ENCODE data around the gene LRRC42. TPM values are rescaled to one million over a fixed set of nuclear protein-coding genes. Genes with fewer than 3 reads are reported as not detected.

Gene LRRC42
- total and polyA plus RNA-seq, 9 of the 15 experiments (the other 6 are each of a cell fraction or from before 2014, with no cell fraction given): 17.3 to 51.9 (median 35.5) TPM

- Histone ChIP-seq H3K9ac (ENCODE audit: insufficient read depth in 1 of 2, low read depth in 2 of 2, low read length in 2 of 2) (peak overlapping the region; percentile 57 to 92), H3K27ac (ENCODE audit: extremely low read depth, low read depth, low read length) (peak overlapping the region; percentile 71; the same call in 1 of the 3 replicates)
- CTCF ChIA-PET (ENCODE audit: low intra/inter-chr PET ratio): interaction anchor here (1.1 to 3.4 kb wide), 2 partner anchors 33 to 68 kb away, joined by 3 to 18 read pairs; no protein-coding TSS in a partner anchor
These were observed 1.2 kb downstream of the LRRC42 start for GRCh38 chr1:53947172-53947907.

More at GRCh38 chr1:53947172-53947907, 1.2 kb downstream of the LRRC42 start:
- ATAC-seq (no peak), FAIRE-seq (no peak), DNase-seq (ENCODE audit: extremely low read depth in 1 of 4, low spot score in 3 of 4) (peak in 1 of 4 experiments; percentile 16)
- POLR2A ChIA-PET: interaction anchor here (0.9 to 1.5 kb wide), 4 partner anchors 12 to 87 kb away, joined by 3 to 4 read pairs (median 3); no protein-coding TSS in a partner anchor
- peaks cover 14% of the 10 kb centered on the region for H4K20me1 ChIP-seq (replicated peaks; ENCODE audit: control insufficient read depth, insufficient read depth, low read length)
- in situ Hi-C loops (cut with MboI): no loop called here
- H3K9me1 ChIP-seq (ENCODE audit: control insufficient read depth, insufficient read depth, low read length): no peaks in the 10 kb centered on the region
- peak overlapping the region; percentile 88 for H3K4me3 ChIP-seq
- peak overlapping the region; percentile 29; the same call in 1 of the 2 replicates for H2AFZ ChIP-seq (ENCODE audit: low read depth, low read length)
- peaks cover 71% of the 10 kb centered on the region for H3K79me2 ChIP-seq (ENCODE audit: control insufficient read depth, insufficient read depth, low read length)
- no peak for TF ChIP-seq ZKSCAN1 (IDR thresholded peaks at IDR 0.05; ENCODE audit: low read depth, low read length)
- TF ChIP-seq KDM1A (IDR thresholded peaks at IDR 0.05): peak in 1 of 2 experiments; percentile 30; a peak in 1 of 4 replicates
- TF ChIP-seq HDGF (IDR thresholded peaks at IDR 0.05): 0 out of 2 replicates have a peak, but pooled peaks have one; percentile 9
- peak; percentile 22; the same call in 1 of the 2 replicates for TF ChIP-seq ZNF512 (tag; IDR thresholded peaks at IDR 0.05)
- 0 out of 2 replicates have a peak, but pooled peaks have one; percentile 7 for TF ChIP-seq NKRF (IDR thresholded peaks at IDR 0.05; ENCODE audit: borderline replicate concordance)
- peak; percentile 37; the same call in 1 of the 2 replicates for TF ChIP-seq ZNF263 (CRISPR knock-in tag; IDR thresholded peaks at IDR 0.05; ENCODE audit: borderline replicate concordance)
- TF ChIP-seq MTA2 (IDR thresholded peaks at IDR 0.05; ENCODE audit: low read depth): no peak
- H3K27me3 ChIP-seq (ENCODE audit: control insufficient read depth in 2 of 2, insufficient read depth in 2 of 2, low read length in 2 of 2): no peaks in the 10 kb centered on the region
- WGBS (ENCODE audit: insufficient coverage, low coverage, missing lambda C conversion rate): 40% methylated on average over 6 of the region's 6 CpGs
- H3K9me3 ChIP-seq (replicated peaks; ENCODE audit: control insufficient read depth, insufficient read depth, low read depth, low read length): no peaks in the 10 kb centered on the region
- intact Hi-C loops (cut with micrococcal nuclease): loop anchor here (5.0 to 10.0 kb wide), 2 partner anchors 105 to 463 kb away; partner anchors contain the start of genes TCEANC2 and TMEM59
- H3K36me3 ChIP-seq (ENCODE audit: control insufficient read depth, insufficient read depth, low read length): peaks cover 41% of the 10 kb centered on the region
- peak overlapping the region; percentile 75 for H3K4me2 ChIP-seq (ENCODE audit: insufficient read depth, low read length)
- peaks cover 20 to 23% of the 10 kb centered on the region in 2 experiments for H3K4me1 ChIP-seq (replicated peaks in 1 of 2; ENCODE audit: control insufficient read depth in 2 of 2, insufficient read depth in 2 of 2, low read length in 2 of 2)
- BruUV-seq (replicated peaks): TSS peak; percentile 43

Measured in K562 (cell line).